ENCODE results near the gene USP17L20. TPM values are rescaled to one million over a fixed set of nuclear protein-coding genes. Genes with fewer than 3 reads are reported as not detected.
A peak's percentile ranks its signal among the peaks of the same experiment; 100 is the strongest.
"Not testable (repeated sequence)": the region's sequence is repeated elsewhere in the genome, so short reads cannot be mapped to it uniquely, and the experiment has no call there.

The USP17L20 gene
- total RNA-seq (not detected), polyA plus RNA-seq (ENCODE audit: insufficient read length in 2 of 2) (not detected)
- long read RNA-seq, donor 1, result 0 reads
- long read RNA-seq, donor 2, result 0 reads
- long read RNA-seq, donor 3, result 0 reads
- long read RNA-seq, donor 4, result 0 reads

GRCh38 chr4:9257824-9258223 lies at the start of gene USP17L20:
Gene USP17L20 (plus strand): TSS chr4:9258124. CDS start chr4:9258124, 0 bp downstream.
- no CpG with 5 or more reads among the region's 15 CpGs for WGBS (ENCODE audit: insufficient coverage)
- not testable (repeated sequence) for H3K27me3 ChIP-seq (ENCODE audit: control insufficient read depth, insufficient read depth, low read length); H3K27ac ChIP-seq (ENCODE audit: low read depth, low read length); H3K4me1 ChIP-seq (ENCODE audit: control insufficient read depth, insufficient read depth, low read length); H3K9me3 ChIP-seq (ENCODE audit: control insufficient read depth, insufficient read depth, low read length); DNase-seq (ENCODE audit: low read depth in 4 of 6, low spot score in 6 of 6); H3K36me3 ChIP-seq (ENCODE audit: control insufficient read depth, insufficient read depth, low read length); H3K4me3 ChIP-seq (ENCODE audit: low read depth, low read length)

GRCh38 chr4:9210357-9210756 lies 47.6 kb upstream of the USP17L20 start, which contains the start of gene USP17L10:
Gene USP17L10 (plus strand): TSS chr4:9210657. CDS start chr4:9210657, 0 bp downstream.
- H3K27me3 ChIP-seq (ENCODE audit: control insufficient read depth, insufficient read depth, low read length); H3K27ac ChIP-seq (ENCODE audit: low read depth, low read length); DNase-seq (ENCODE audit: low read depth in 4 of 6, low spot score in 6 of 6); H3K4me1 ChIP-seq (ENCODE audit: control insufficient read depth, insufficient read depth, low read length); H3K9me3 ChIP-seq (ENCODE audit: control insufficient read depth, insufficient read depth, low read length); H3K36me3 ChIP-seq (ENCODE audit: control insufficient read depth, insufficient read depth, low read length); H3K4me3 ChIP-seq (ENCODE audit: low read depth, low read length): not testable (repeated sequence)
- WGBS (ENCODE audit: insufficient coverage), result no CpG with 5 or more reads among the region's 13 CpGs

GRCh38 chr4:9214701-9215100 lies 43.2 kb upstream of the USP17L20 start:
- not testable (repeated sequence) for DNase-seq (ENCODE audit: low read depth in 4 of 6, low spot score in 6 of 6); H3K27ac ChIP-seq (ENCODE audit: low read depth, low read length); H3K36me3 ChIP-seq (ENCODE audit: control insufficient read depth, insufficient read depth, low read length); H3K4me1 ChIP-seq (ENCODE audit: control insufficient read depth, insufficient read depth, low read length); H3K27me3 ChIP-seq (ENCODE audit: control insufficient read depth, insufficient read depth, low read length); H3K4me3 ChIP-seq (ENCODE audit: low read depth, low read length); H3K9me3 ChIP-seq (ENCODE audit: control insufficient read depth, insufficient read depth, low read length)
- 98% methylated on average over 5 of the region's 14 CpGs for WGBS (ENCODE audit: insufficient coverage)

- not testable (repeated sequence) for DNase-seq (ENCODE audit: low read depth in 4 of 6, low spot score in 6 of 6); H3K4me3 ChIP-seq (ENCODE audit: low read depth, low read length); H3K4me1 ChIP-seq (ENCODE audit: control insufficient read depth, insufficient read depth, low read length); H3K36me3 ChIP-seq (ENCODE audit: control insufficient read depth, insufficient read depth, low read length); H3K9me3 ChIP-seq (ENCODE audit: control insufficient read depth, insufficient read depth, low read length); H3K27ac ChIP-seq (ENCODE audit: low read depth, low read length); H3K27me3 ChIP-seq (ENCODE audit: control insufficient read depth, insufficient read depth, low read length)
- no CpG with 5 or more reads among the region's 14 CpGs for WGBS (ENCODE audit: insufficient coverage)
Observed at GRCh38 chr4:9215105-9215504, 42.8 kb upstream of the USP17L20 start, which contains the start of gene USP17L11. Gene USP17L11 (plus strand): TSS chr4:9215405. CDS start chr4:9215405, 0 bp downstream.

GRCh38 chr4:9219852-9220251 lies 38.1 kb upstream of the USP17L20 start, which contains the start of gene USP17L12:
Gene USP17L12 (plus strand): TSS chr4:9220152. CDS start chr4:9220152, 0 bp downstream.
- no CpG with 5 or more reads among the region's 13 CpGs for WGBS (ENCODE audit: insufficient coverage)

GRCh38 chr4:9224596-9224995 lies 33.3 kb upstream of the USP17L20 start, which contains the start of gene USP17L13:
Gene USP17L13 (plus strand): TSS chr4:9224896. CDS start chr4:9224896, 0 bp downstream.
- H3K4me1 ChIP-seq (ENCODE audit: control insufficient read depth, insufficient read depth, low read length); H3K27ac ChIP-seq (ENCODE audit: low read depth, low read length); H3K36me3 ChIP-seq (ENCODE audit: control insufficient read depth, insufficient read depth, low read length); DNase-seq (ENCODE audit: low read depth in 4 of 6, low spot score in 6 of 6); H3K4me3 ChIP-seq (ENCODE audit: low read depth, low read length); H3K9me3 ChIP-seq (ENCODE audit: control insufficient read depth, insufficient read depth, low read length); H3K27me3 ChIP-seq (ENCODE audit: control insufficient read depth, insufficient read depth, low read length): not testable (repeated sequence)
- no CpG with 5 or more reads among the region's 14 CpGs for WGBS (ENCODE audit: insufficient coverage)

More at GRCh38 chr4:9219852-9220251, 38.1 kb upstream of the USP17L20 start, which contains the start of gene USP17L12:
- H3K27me3 ChIP-seq (ENCODE audit: control insufficient read depth, insufficient read depth, low read length); H3K36me3 ChIP-seq (ENCODE audit: control insufficient read depth, insufficient read depth, low read length); H3K4me3 ChIP-seq (ENCODE audit: low read depth, low read length); DNase-seq (ENCODE audit: low read depth in 4 of 6, low spot score in 6 of 6); H3K4me1 ChIP-seq (ENCODE audit: control insufficient read depth, insufficient read depth, low read length); H3K27ac ChIP-seq (ENCODE audit: low read depth, low read length); H3K9me3 ChIP-seq (ENCODE audit: control insufficient read depth, insufficient read depth, low read length): not testable (repeated sequence)

- H3K27ac ChIP-seq (ENCODE audit: low read depth, low read length); H3K27me3 ChIP-seq (ENCODE audit: control insufficient read depth, insufficient read depth, low read length); H3K4me3 ChIP-seq (ENCODE audit: low read depth, low read length); DNase-seq (ENCODE audit: low read depth in 4 of 6, low spot score in 6 of 6); H3K36me3 ChIP-seq (ENCODE audit: control insufficient read depth, insufficient read depth, low read length); H3K4me1 ChIP-seq (ENCODE audit: control insufficient read depth, insufficient read depth, low read length); H3K9me3 ChIP-seq (ENCODE audit: control insufficient read depth, insufficient read depth, low read length): not testable (repeated sequence)
- no CpG with 5 or more reads among the region's 8 CpGs for WGBS (ENCODE audit: insufficient coverage)
Observed at GRCh38 chr4:9230249-9230648, 27.7 kb upstream of the USP17L20 start.

- DNase-seq (ENCODE audit: low read depth in 4 of 6, low spot score in 6 of 6); H3K36me3 ChIP-seq (ENCODE audit: control insufficient read depth, insufficient read depth, low read length); H3K4me1 ChIP-seq (ENCODE audit: control insufficient read depth, insufficient read depth, low read length); H3K27me3 ChIP-seq (ENCODE audit: control insufficient read depth, insufficient read depth, low read length); H3K27ac ChIP-seq (ENCODE audit: low read depth, low read length); H3K4me3 ChIP-seq (ENCODE audit: low read depth, low read length); H3K9me3 ChIP-seq (ENCODE audit: control insufficient read depth, insufficient read depth, low read length): not testable (repeated sequence)
- WGBS (ENCODE audit: insufficient coverage), result no CpG with 5 or more reads among the region's 15 CpGs
Observed at GRCh38 chr4:9234085-9234484, 23.8 kb upstream of the USP17L20 start, which contains the start of gene USP17L15. Gene USP17L15 (plus strand): TSS chr4:9234385. CDS start chr4:9234385, 0 bp downstream.

GRCh38 chr4:9238461-9238860 lies 19.5 kb upstream of the USP17L20 start:
- H3K4me1 ChIP-seq (ENCODE audit: control insufficient read depth, insufficient read depth, low read length); H3K27ac ChIP-seq (ENCODE audit: low read depth, low read length); H3K36me3 ChIP-seq (ENCODE audit: control insufficient read depth, insufficient read depth, low read length); H3K4me3 ChIP-seq (ENCODE audit: low read depth, low read length); H3K27me3 ChIP-seq (ENCODE audit: control insufficient read depth, insufficient read depth, low read length); H3K9me3 ChIP-seq (ENCODE audit: control insufficient read depth, insufficient read depth, low read length): not testable (repeated sequence)
- WGBS (ENCODE audit: insufficient coverage), result 50% methylated on average over 2 of the region's 12 CpGs
- DNase-seq (ENCODE audit: low read depth in 4 of 6, low spot score in 6 of 6), result peak in 1 of 6 donors; percentile 0

GRCh38 chr4:9243579-9243978 lies 14.3 kb upstream of the USP17L20 start, which contains the start of gene USP17L17:
Gene USP17L17 (plus strand): TSS chr4:9243879. CDS start chr4:9243879, 0 bp downstream.
- not testable (repeated sequence) for H3K9me3 ChIP-seq (ENCODE audit: control insufficient read depth, insufficient read depth, low read length); DNase-seq (ENCODE audit: low read depth in 4 of 6, low spot score in 6 of 6); H3K4me1 ChIP-seq (ENCODE audit: control insufficient read depth, insufficient read depth, low read length); H3K36me3 ChIP-seq (ENCODE audit: control insufficient read depth, insufficient read depth, low read length); H3K4me3 ChIP-seq (ENCODE audit: low read depth, low read length); H3K27ac ChIP-seq (ENCODE audit: low read depth, low read length); H3K27me3 ChIP-seq (ENCODE audit: control insufficient read depth, insufficient read depth, low read length)
- no CpG with 5 or more reads among the region's 14 CpGs for WGBS (ENCODE audit: insufficient coverage)

Measured in spinal cord (tissue), 10 donors.